HG02981 (cell line): ENCODE data around the gene CHAF1B.
A peak's percentile ranks its signal among the peaks of the same experiment; 100 is the strongest.
"Not testable (repeated sequence)": the region's sequence is repeated elsewhere in the genome, so short reads cannot be mapped to it uniquely, and the experiment has no call there.

Source experiments
- ATAC-seq: cut with Tn5 transposase; IDR thresholded peaks from one replicate; pipeline ENCODE4 v1.9.1; 2021; ENCODE audit warnings: mild to moderate bottlenecking, moderate library complexity; ENCODE audit not compliant: unreplicated experiment

The CHAF1B gene

DNA sequence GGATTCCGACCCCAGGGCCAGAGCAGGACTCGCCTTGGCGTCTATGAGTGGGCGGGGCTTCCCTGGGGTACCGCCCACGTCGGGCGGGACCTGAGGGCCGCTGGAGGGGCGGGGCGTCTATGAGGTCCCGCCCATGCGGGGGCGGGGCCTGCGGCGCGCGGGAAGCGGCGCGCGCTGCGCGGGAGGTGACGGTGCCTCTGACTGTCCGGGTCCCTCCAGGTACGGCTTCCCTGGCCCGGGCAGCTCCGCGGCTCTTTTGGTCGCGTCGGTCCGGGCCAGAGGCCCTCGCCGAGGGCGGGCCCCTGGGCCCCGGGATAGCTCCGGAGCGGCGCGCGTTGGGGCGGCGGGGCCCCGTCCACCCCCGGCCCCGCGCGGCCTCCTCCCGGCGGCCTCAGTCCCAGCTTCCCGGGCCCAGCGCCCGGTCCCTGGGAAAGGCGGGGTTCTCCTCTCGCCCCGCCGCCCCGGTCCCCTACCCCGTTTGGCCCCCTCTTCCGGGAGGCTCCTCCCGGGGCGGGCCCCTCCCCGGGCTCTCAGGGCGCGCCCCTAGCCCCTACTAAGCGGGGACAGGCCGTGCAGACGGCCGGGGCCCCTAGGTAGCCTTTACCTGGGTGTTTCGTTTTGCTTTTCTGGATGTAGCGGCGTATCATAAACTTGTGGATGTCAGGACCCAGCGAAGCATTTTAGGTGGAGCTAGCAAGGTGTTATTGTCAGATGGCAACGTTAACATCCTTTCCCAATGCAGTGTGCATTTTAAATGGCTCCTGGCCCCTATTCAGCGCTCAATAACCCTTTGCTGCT, at the start of gene CHAF1B:
Gene CHAF1B (plus strand): TSS at position 160 of the 798 bp plus-strand sequence. CDS start 745 bp downstream, outside the sequence.
- ATAC-seq = peak; percentile 91

GRCh38 chr21:36337099-36337509, 48.1 kb upstream of the CHAF1B start:
- ATAC-seq = no peak

- ATAC-seq = no peak
These were observed 46.2 kb upstream of the CHAF1B start for GRCh38 chr21:36338975-36339374.

GRCh38 chr21:36342581-36342980, 42.6 kb upstream of the CHAF1B start:
- not testable (repeated sequence) for ATAC-seq

GRCh38 chr21:36344931-36345330, 40.3 kb upstream of the CHAF1B start:
- ATAC-seq = no peak

DNA sequence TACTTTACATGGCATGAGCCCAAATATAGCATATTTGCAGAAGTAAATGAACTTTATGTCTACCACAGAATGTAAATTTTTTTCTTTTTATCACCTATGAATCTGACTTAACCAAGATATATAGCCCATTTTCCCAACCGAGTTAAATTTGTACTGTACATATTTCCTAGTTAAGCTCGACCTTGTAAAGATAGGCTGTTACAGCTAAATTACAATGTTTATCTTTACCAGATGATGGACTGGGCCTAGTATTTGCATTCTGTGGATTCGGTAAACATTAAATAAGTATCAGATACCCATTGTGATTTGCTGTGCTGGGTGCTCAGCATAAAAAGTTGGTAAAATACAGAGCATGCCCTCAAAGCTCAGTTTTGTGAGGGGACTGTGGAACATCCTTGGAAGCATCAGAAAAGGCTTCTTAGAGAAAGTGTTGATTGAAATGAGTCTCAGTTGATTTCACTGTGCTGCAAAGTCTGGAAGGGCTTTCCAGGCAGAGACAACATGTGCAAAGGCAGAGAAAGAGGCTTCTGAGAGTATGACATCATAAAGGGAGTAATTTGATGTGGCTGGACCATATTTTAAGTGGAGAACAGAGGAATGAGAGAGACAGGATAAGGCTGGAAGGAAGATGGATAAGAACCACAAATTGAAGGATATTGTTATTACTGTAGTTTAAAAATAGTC, 37.8 kb upstream of the CHAF1B start:
- no peak for ATAC-seq

GRCh38 chr21:36347962-36348328, 37.2 kb upstream of the CHAF1B start:
- ATAC-seq = no peak

DNA sequence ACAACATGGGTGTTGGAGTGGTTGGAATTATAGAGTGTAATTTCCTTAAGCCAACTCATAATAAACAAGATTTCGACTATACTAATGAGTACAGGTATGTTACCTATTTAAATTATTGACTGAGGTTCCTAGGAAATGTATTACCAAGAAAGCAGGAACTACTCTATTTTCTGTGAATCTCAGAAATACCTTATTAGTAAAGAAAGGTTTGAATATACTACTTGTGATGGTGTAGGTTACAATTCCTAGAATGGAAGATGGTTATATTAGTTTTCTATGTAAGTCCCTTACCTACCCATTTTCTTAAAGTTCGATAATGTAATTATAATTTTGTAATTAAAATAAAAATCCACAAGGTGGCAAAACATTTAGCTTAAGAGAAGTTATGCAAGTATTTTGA, 35.9 kb upstream of the CHAF1B start:
- no peak for ATAC-seq

- ATAC-seq = no peak
These were observed 34.8 kb upstream of the CHAF1B start for GRCh38 chr21:36350282-36350910.

- no peak for ATAC-seq
These were observed 30.1 kb upstream of the CHAF1B start for GRCh38 chr21:36354918-36355680.

- ATAC-seq = no peak
These were observed 29.3 kb upstream of the CHAF1B start for GRCh38 chr21:36355868-36356267.

DNA sequence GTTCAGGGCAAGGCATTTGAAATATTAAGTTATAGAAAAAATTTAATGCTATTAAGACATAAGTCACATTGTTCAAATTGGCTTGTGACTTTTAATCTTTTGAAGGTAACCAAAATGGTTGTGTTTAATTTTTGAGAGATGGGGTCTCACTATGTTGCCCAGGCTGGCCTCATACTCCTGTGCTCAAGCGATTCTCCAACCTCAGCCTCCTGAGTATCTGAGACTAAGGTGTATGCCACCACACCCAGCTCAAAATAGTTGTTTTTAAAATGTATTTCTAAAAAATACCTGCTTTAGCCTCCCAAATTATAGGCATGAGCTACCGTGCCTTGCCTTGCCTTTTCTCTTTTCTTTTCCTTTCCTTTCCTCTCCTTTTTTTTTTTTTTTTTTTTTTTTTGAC, 26.0 kb upstream of the CHAF1B start:
- no peak for ATAC-seq

- no peak for ATAC-seq
These were observed 16.0 kb upstream of the CHAF1B start for GRCh38 chr21:36369064-36369685.

DNA sequence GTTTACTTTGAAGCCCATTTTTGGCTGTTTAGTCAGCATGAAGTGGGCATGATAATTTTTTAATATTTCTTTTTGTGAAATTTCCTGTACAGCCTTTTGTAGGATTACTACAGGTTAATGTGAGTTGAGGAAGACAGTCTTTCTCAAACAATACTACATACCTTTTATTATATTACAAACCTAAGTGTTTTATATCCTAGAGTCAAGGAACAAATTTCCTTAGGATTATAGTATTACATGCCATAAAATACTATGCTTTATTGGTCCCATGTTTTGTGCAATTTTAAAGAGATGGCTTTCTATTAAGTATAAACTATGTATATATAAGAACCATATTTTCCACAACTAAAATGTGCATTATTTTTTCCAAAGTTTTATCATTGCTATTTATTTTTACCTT, 9.2 kb upstream of the CHAF1B start:
- ATAC-seq = no peak

DNA sequence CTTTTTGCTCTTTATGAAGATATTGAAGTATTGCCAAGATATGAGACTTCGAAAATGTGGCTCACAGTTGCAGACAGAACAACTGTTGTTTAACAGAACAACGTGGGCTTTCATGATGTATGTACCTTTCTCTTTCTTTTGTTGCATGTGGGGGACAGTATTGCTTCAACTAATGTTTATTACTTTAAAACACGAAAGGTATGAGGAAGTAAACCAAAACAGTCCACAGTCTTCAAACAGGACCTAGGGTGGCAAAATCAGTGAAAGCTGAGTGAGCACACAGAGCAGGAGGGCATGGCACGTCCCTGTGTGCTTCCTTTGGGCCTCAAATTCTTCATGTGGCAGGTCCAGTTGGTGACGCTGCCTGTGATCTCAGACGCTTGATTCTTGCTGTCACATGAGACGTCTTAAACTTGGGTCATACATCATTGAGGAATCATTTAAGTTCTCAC, 7.8 kb upstream of the CHAF1B start:
- no peak for ATAC-seq

GRCh38 chr21:36379251-36379650, 5.9 kb upstream of the CHAF1B start:
- ATAC-seq = no peak

- ATAC-seq = no peak
These were observed 3.2 kb upstream of the CHAF1B start for GRCh38 chr21:36381841-36382589.

GRCh38 chr21:36382722-36383121, 2.5 kb upstream of the CHAF1B start:
- ATAC-seq = not testable (repeated sequence)

- no peak for ATAC-seq
These were observed 333 bp upstream of the CHAF1B start for GRCh38 chr21:36384885-36385232.

- no peak for ATAC-seq
These were observed 945 bp downstream of the CHAF1B start for GRCh38 chr21:36386031-36386642.
